Heart left ventricle (tissue), 16 donors: ENCODE measurements around the gene XRCC6. TPM values are rescaled to one million over a fixed set of nuclear protein-coding genes. Genes with fewer than 3 reads are reported as not detected.

Experiments used
- ATAC-seq, 4 donors: fragments of 200-7000 bp; cut with Tn5 transposase; one replicate each; pipeline ENCODE4 v1.9.1; 2020 to 2022; ENCODE audit warnings: moderate library complexity in 4 of 4, mild to moderate bottlenecking in 3 of 4, moderate number of reproducible peaks in 1 of 4
- DNase-seq, 5 donors: peaks; one replicate each; pipeline ENCODE4 v3.0.0-alpha.2; 2020
- H3K27ac ChIP-seq, 12 donors: fragments of 200-600 bp; sonication (generic) in 4 of 12; one replicate each; pipeline versions ENCODE4 v1.5.0 to v1.8.0; 2016 to 2022; ENCODE audit warnings: mild to moderate bottlenecking in 2 of 12
- H3K27me3 ChIP-seq, 9 donors: fragments of 200-600 bp; sonication (generic) in 2 of 9; one replicate each; pipeline versions ENCODE4 v1.5.1 to v1.8.0; 2016 to 2022; ENCODE audit warnings: mild to moderate bottlenecking in 3 of 9
- H3K36me3 ChIP-seq, 9 donors: fragments of 200-600 bp; sonication (generic) in 2 of 9; one replicate each; pipeline versions ENCODE4 v1.5.0 to v1.8.0; 2018 to 2022; ENCODE audit warnings: mild to moderate bottlenecking in 2 of 9
- H3K4me1 ChIP-seq, 12 donors: fragments of 200-600 bp; sonication (generic) in 4 of 12; one replicate each; pipeline versions ENCODE4 v1.5.0 to v1.8.0; 2016 to 2022; ENCODE audit warnings: mild to moderate bottlenecking in 3 of 12
- H3K4me3 ChIP-seq, 12 donors: fragments of 200-600 bp; sonication (generic) in 4 of 12; one replicate each; pipeline versions ENCODE4 v1.5.0 to v1.8.0; 2017 to 2022; ENCODE audit warnings: mild to moderate bottlenecking in 9 of 12, moderate library complexity in 4 of 12
- H3K9me3 ChIP-seq, 12 donors: fragments of 200-600 bp; sonication (generic) in 4 of 12; one replicate each; pipeline versions ENCODE4 v1.5.0 to v1.8.0; 2016 to 2022; ENCODE audit warnings: mild to moderate bottlenecking in 1 of 12
- POLR2A ChIP-seq, 2 donors: fragments of 450-650 bp; IDR thresholded peaks; one replicate each; pipeline ENCODE4 v1.6.1; 2017; ENCODE audit warnings: antibody characterized with exemption in 2 of 2, mild to moderate bottlenecking in 2 of 2, moderate library complexity in 2 of 2
- WGBS, 4 donors: extraction: QIAGEN DNeasy Blood & Tissue Kit in 2 of 4; methylation state at CpG; one replicate each; pipeline versions ENCODE4 v1.1.5 to v1.1.7; 2013 to 2018; 5-methylcytosine and 5-hydroxymethylcytosine counted together
- intact Hi-C, 10 donors: fragments of 100-400 bp; cut with DNase I; formaldehyde crosslinking; loops; one replicate each; pipeline versions ENCODE4 v1.11.1 to v1.14.2; 2022
- polyA plus RNA-seq, 2 donors: library from polyadenylated mRNA; stranded (reverse); fragments of 200-250 nt; gene quantifications; one replicate each; pipeline ENCODE4 v1.2.3, GENCODE V29; 2013
- total RNA-seq, 9 donors: library from RNA; depleted of rRNA in 2 of 9; stranded (reverse); fragments of >200 nt in 2 of 9; fragmentation: NEBNext Ultra II Directional in 3 of 9; extraction: Animal tissue kit (Norgen Biotek cat#: 25700) in 3 of 9; gene quantifications; one replicate each; pipeline versions ENCODE4 v1.1.0 to v1.2.4, GENCODE V29; 2016 to 2023
- TF ChIP-seq, protein P1 (sequence below), 12 donors: fragments of 200-600 bp; sonication (generic) in 4 of 12; IDR thresholded peaks; one replicate each; pipeline versions ENCODE4 v1.5.0 to v1.8.0; 2018 to 2022; ENCODE audit warnings: antibody characterized with exemption in 12 of 12, mild to moderate bottlenecking in 5 of 12
- donor health status: ischemic (EF 13 %, LVEDD 7.1; RV severe dilation, severe dysfunction).
- donor health status: healthy with polysubstance abuse.
- donor health status: DM: no; HTN: yes; CAD: no.
- donor health status: DM: no; HTN: no; CAD: no.
- donor health status: ischemic (EF 25% LVEDD 6.9; RV normal size, moderate dysfunction).
- donor health status: ischemic (EF 25% LVEDD 5.7; RV mildly dilated, moderate dysfunction).
- donor health status: healthy.
- donor health status: DM: yes; HTN: yes; CAD: no.
- donor health status: ischemic (EF 35%, LVEDD 5.7; RV mildly dilated, moderate dysfunction).
- donor health status: nonischemic (EF 11% LVEDD 7.7; RV severe dilation, severe dysfunction).
- donor health status: DM: yes; HTN: yes; CAD: no.
- donor health status: PGD.
- donor health status: ischemic (EF 29% LVEDD 5.4; RV normal size, mild dysfunction).
- donor health status: nonischemic (EF 23%, LVEDD 6.1; RV moderate dilation, normal function).

XRCC6 gene
- total and polyA plus RNA-seq, 11 donors = 123 to 231 (median 176) TPM

DNA sequence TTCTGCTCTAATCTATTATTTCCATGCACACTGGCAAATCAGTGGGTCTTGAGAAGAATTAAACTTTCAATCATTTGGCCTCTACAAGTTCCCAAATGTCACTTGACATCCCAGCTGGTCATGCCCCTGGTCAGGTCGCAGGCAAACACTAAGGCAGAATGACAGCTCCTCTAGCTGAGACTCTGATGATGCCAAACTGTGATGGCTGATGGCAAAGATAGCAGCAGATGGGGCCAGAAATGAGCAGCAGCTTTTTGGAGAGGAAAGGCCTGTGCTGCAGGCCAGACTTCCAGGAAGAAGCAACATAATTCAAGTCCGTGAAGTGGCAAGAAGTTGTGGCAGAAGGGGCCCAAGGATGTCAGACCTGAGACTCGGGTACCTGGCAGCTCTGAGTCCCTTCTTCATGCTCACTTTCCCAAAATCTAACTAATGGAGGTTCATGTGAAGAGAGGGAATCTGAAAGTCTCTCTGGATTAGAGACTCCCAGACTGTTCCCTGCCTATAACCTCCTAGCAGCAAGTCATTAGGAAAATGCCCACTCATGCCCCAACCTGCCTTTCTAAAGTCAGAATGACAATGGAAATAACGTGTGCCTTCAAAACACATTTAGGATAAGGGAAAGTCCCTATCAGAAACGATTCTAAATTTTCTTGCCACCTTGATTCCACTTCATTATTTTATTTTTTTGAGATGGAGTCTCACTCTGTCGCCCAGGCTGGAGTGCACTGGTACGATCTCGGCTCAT lies 22.0 kb upstream of the XRCC6 start:
- 89 to 92% (median 90%) methylated on average over 8 of the region's 8 CpGs for WGBS, 4 donors
- Histone ChIP-seq H3K4me1 (peaks cover 0 to 15% (median 2%) of the 10 kb centered on the region in 12 donors), H3K27ac (no peak overlapping the region), H3K36me3 (peaks cover 0 to 51% (median 35%) of the 10 kb centered on the region in 9 donors), H3K4me3 (no peak overlapping the region), H3K27me3 (no peaks in the 10 kb centered on the region), H3K9me3 (no peaks in the 10 kb centered on the region)
- no peak for DNase-seq
- ATAC-seq = no peak
- no peak for TF ChIP-seq POLR2A (IDR thresholded peaks at IDR 0.05)
- TF ChIP-seq, protein P1, sequence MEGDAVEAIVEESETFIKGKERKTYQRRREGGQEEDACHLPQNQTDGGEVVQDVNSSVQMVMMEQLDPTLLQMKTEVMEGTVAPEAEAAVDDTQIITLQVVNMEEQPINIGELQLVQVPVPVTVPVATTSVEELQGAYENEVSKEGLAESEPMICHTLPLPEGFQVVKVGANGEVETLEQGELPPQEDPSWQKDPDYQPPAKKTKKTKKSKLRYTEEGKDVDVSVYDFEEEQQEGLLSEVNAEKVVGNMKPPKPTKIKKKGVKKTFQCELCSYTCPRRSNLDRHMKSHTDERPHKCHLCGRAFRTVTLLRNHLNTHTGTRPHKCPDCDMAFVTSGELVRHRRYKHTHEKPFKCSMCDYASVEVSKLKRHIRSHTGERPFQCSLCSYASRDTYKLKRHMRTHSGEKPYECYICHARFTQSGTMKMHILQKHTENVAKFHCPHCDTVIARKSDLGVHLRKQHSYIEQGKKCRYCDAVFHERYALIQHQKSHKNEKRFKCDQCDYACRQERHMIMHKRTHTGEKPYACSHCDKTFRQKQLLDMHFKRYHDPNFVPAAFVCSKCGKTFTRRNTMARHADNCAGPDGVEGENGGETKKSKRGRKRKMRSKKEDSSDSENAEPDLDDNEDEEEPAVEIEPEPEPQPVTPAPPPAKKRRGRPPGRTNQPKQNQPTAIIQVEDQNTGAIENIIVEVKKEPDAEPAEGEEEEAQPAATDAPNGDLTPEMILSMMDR (IDR thresholded peaks at IDR 0.05) = no peak
- intact Hi-C loops = loop anchor here in 5 of 10 donors (5.0 to 10.0 kb wide), 3 partner anchors 54 to 197 kb away; partner anchors contain the start of gene POLR3H (in 5 of the 5)

DNA sequence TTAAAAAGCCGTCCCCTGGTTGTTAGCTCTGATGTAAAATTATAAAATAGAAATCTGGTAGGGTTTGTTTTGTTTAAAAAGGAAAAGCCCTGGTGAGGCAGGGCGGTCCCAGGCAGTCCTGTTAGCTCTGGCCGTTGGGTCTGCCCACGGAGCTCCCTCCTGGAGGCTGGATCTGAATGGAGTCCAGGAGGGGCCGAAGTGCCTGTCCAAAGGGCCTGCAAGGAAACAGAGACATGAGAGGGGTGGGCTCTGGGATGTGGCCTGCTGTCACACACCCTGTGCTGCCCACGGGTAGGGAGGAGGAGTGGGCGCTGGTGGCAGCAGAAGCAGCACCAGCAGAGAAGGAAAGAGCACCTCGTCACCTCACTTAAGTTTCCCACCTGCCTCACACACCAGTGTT lies 20.1 kb upstream of the XRCC6 start:
- Histone ChIP-seq H3K27me3 (no peaks in the 10 kb centered on the region), H3K4me3 (no peak overlapping the region), H3K9me3 (no peaks in the 10 kb centered on the region), H3K36me3 (peaks cover 0 to 70% (median 54%) of the 10 kb centered on the region in 9 donors), H3K4me1 (peaks cover 0 to 15% (median 2%) of the 10 kb centered on the region in 12 donors), H3K27ac (no peak overlapping the region)
- TF ChIP-seq, protein P1 (IDR thresholded peaks at IDR 0.05) = no peak
- no peak for TF ChIP-seq POLR2A (IDR thresholded peaks at IDR 0.05)
- DNase-seq (no peak), ATAC-seq (no peak)
- intact Hi-C loops = loop anchor here in 1 of 10 donors (10.0 kb wide), 1 partner anchor 46 kb away; no protein-coding TSS in a partner anchor
- 90 to 94% (median 92%) methylated on average over 8 of the region's 8 CpGs for WGBS, 4 donors

DNA sequence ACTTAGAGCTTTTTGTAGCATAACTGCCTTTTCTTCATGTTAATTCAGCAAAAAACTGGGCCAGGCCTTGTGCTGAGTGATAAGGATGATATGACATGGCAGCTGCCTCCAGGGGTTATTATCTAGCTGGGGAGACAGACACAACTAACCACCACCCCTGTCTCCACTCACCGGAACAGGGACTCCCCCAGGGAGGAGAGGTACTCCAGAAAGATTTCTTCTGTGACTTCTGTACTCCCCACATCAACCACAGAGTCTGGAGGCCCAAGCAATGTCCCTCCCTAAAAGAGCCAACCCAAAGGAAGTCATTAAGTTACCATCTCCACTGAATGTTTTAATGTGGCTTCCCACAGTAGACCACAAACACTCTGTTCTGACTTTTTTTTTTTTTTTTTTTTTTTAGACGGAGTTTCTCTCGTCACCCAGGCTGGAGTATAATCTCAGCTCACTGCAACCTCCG lies 17.2 kb upstream of the XRCC6 start:
- intact Hi-C loops = loop anchor here in 1 of 10 donors (10.0 kb wide), 1 partner anchor 49 kb away; no protein-coding TSS in a partner anchor
- H3K36me3 ChIP-seq = peaks cover 0 to 88% (median 66%) of the 10 kb centered on the region in 9 donors

More for the DNA sequence above, 17.2 kb upstream of the XRCC6 start:
- H3K27ac ChIP-seq = no peak overlapping the region
- ATAC-seq = no peak
- H3K9me3 ChIP-seq = no peaks in the 10 kb centered on the region
- no peaks in the 10 kb centered on the region for H3K27me3 ChIP-seq
- no peak overlapping the region for H3K4me3 ChIP-seq
- DNase-seq = no peak
- no peak for TF ChIP-seq POLR2A (IDR thresholded peaks at IDR 0.05)
- TF ChIP-seq, protein P1 (IDR thresholded peaks at IDR 0.05) = no peak
- whole genome bisulfite sequencing, 4 donors = 68 to 86% (median 77%) methylated on average over 4 of the region's 4 CpGs
- peaks cover 0 to 8% (median 0%) of the 10 kb centered on the region in 12 donors for H3K4me1 ChIP-seq
